Measurements from ENCODE around the gene MALL. TPM values are rescaled to one million over a fixed set of nuclear protein-coding genes. Genes with fewer than 3 reads are reported as not detected.
A peak's percentile ranks its signal among the peaks of the same experiment; 100 is the strongest.

MALL gene
- total and polyA plus RNA-seq, 2 of the 13 experiments (the other 11 are each of a cell fraction or from before 2014, with no cell fraction given), result not detected

GRCh38 chr2:110124939-110125691 is 9.5 kb upstream of the MALL start:
- H3K9ac ChIP-seq (ENCODE audit: insufficient read depth, low read depth, low read length), result no peak overlapping the region
- peaks cover 42% of the 10 kb centered on the region for H3K4me1 ChIP-seq (ENCODE audit: insufficient read depth, low read length)
- intact Hi-C loops (cut with micrococcal nuclease; ENCODE audit: unreplicated experiment) (no loop called here), in situ Hi-C loops (cut with HindIII; ENCODE audit: extremely low pct_ligation_motif_present, low pct_unique_long_range_greater_than_20kb) (no loop called here)
- ChIA-PET POLR2A (no interaction called here), CTCF (ENCODE audit: low intra/inter-chr PET ratio, low total read pairs) (no interaction called here)
- BruUV-seq (replicated peaks), result no TSS peak
- H3K27ac ChIP-seq (ENCODE audit: extremely low read length, insufficient read depth, low read length), result no peak overlapping the region
- no peaks in the 10 kb centered on the region for H3K9me3 ChIP-seq (ENCODE audit: low read length)
- no peaks in the 10 kb centered on the region for H3K27me3 ChIP-seq (ENCODE audit: control insufficient read depth in 1 of 2, insufficient read depth in 2 of 2, low read length in 2 of 2)
- no peak overlapping the region for H2AFZ ChIP-seq (ENCODE audit: low read length)
- peak overlapping the region; percentile 2; the same call in 1 of the 2 replicates for H3K4me2 ChIP-seq (ENCODE audit: low read depth, low read length)
- TF ChIP-seq RBM39 (IDR thresholded peaks at IDR 0.05; ENCODE audit: low read depth, low read length, poor library complexity, severe bottlenecking) (no peak), TCF7 (IDR thresholded peaks at IDR 0.05; ENCODE audit: low read depth) (peak; percentile 11; the same call in 1 of the 2 replicates)
- H4K20me1 ChIP-seq (ENCODE audit: insufficient read depth, low read length), result no peaks in the 10 kb centered on the region
- no peak overlapping the region for H3K4me3 ChIP-seq (replicated peaks in 1 of 3; ENCODE audit: insufficient read depth in 1 of 3, low read depth in 2 of 3, low read length in 3 of 3)
- no peaks in the 10 kb centered on the region for H3K36me3 ChIP-seq (replicated peaks in 1 of 2; ENCODE audit: control insufficient read depth in 1 of 2, insufficient read depth in 2 of 2, low read length in 2 of 2)
- no peak for ATAC-seq
- no peak for DNase-seq (ENCODE audit: low spot score)
- no peaks in the 10 kb centered on the region for H3K79me2 ChIP-seq (ENCODE audit: insufficient read depth, low read length)
- WGBS (ENCODE audit: low lambda C conversion rate), result 72% methylated on average over 6 of the region's 6 CpGs
- FAIRE-seq, result no peak

GRCh38 chr2:110124038-110124825 is 8.6 kb upstream of the MALL start:
- ATAC-seq, result peak; percentile 69
- H3K4me2 ChIP-seq (ENCODE audit: low read depth, low read length), result no peak overlapping the region
- H3K9me3 ChIP-seq (ENCODE audit: low read length), result no peaks in the 10 kb centered on the region
- intact Hi-C loops (cut with micrococcal nuclease; ENCODE audit: unreplicated experiment), result no loop called here
- POLR2A ChIA-PET, result no interaction called here
- H4K20me1 ChIP-seq (ENCODE audit: insufficient read depth, low read length), result no peaks in the 10 kb centered on the region
- no peaks in the 10 kb centered on the region for H3K79me2 ChIP-seq (ENCODE audit: insufficient read depth, low read length)
- no peak overlapping the region for H3K4me3 ChIP-seq (replicated peaks in 1 of 3; ENCODE audit: insufficient read depth in 1 of 3, low read depth in 2 of 3, low read length in 3 of 3)
- BruUV-seq (replicated peaks), result no TSS peak
- CTCF ChIA-PET (ENCODE audit: low intra/inter-chr PET ratio, low total read pairs), result no interaction called here
- no peaks in the 10 kb centered on the region for H3K27me3 ChIP-seq (ENCODE audit: control insufficient read depth in 1 of 2, insufficient read depth in 2 of 2, low read length in 2 of 2)
- H3K36me3 ChIP-seq (replicated peaks in 1 of 2; ENCODE audit: control insufficient read depth in 1 of 2, insufficient read depth in 2 of 2, low read length in 2 of 2), result no peaks in the 10 kb centered on the region
- in situ Hi-C loops (cut with HindIII; ENCODE audit: extremely low pct_ligation_motif_present, low pct_unique_long_range_greater_than_20kb), result no loop called here
- FAIRE-seq, result no peak
- no peak for DNase-seq (ENCODE audit: low spot score)
- H2AFZ ChIP-seq (ENCODE audit: low read length), result no peak overlapping the region
- 86% methylated on average over 4 of the region's 4 CpGs for WGBS (ENCODE audit: low lambda C conversion rate)
- H3K27ac ChIP-seq (ENCODE audit: extremely low read length, insufficient read depth, low read length), result no peak overlapping the region
- no peak overlapping the region for H3K9ac ChIP-seq (ENCODE audit: insufficient read depth, low read depth, low read length)
- peaks cover 39% of the 10 kb centered on the region for H3K4me1 ChIP-seq (ENCODE audit: insufficient read depth, low read length)
- no peak for TF ChIP-seq ZNF20 (CRISPR knock-in tag; IDR thresholded peaks at IDR 0.05)
- no peak for TF ChIP-seq NFIB (CRISPR knock-in tag; IDR thresholded peaks at IDR 0.05; ENCODE audit: borderline replicate concordance)
- TF ChIP-seq MAFK (conservative IDR thresholded peaks at IDR 0.05 in 1 of 2, IDR thresholded peaks at IDR 0.05 in 1 of 2; ENCODE audit: low read length in 2 of 2), result 0 out of 4 replicates have a peak, but pooled peaks of 1 of the 2 experiments have one; percentile 24
- TF ChIP-seq DPF2 (CRISPR knock-in tag; IDR thresholded peaks at IDR 0.05; ENCODE audit: borderline replicate concordance, low read depth), result no peak
- 0 out of 2 replicates have a peak, but pooled peaks have one; percentile 18 for TF ChIP-seq CTCF (CRISPR knock-in tag; IDR thresholded peaks at IDR 0.05)
- TF ChIP-seq NR1H2 (CRISPR knock-in tag; IDR thresholded peaks at IDR 0.05; ENCODE audit: borderline replicate concordance, low read depth), result no peak
- TF ChIP-seq STAG1 (CRISPR knock-in tag; IDR thresholded peaks at IDR 0.05), result peak; percentile 33
